Measurements from ENCODE around the gene FNDC5.

Gene FNDC5

DNA sequence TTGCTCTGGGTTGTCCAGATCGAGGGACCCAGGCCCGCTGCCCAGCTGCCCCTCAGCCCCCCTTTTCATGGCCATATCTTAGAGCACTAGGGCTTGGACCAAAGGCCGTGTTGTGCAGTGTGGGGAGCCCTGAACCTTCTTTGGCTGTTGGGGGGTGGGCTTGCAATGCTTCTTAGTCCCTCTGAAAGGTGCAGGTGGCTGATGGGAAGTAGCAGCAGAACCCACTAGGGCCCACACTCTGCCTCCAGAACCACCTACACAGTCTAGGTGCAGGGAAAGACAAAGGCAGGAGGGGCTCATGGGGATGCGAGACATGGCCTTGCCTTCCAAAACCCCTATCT lies 13.3 kb upstream of the FNDC5 start:
- DNase-seq (ENCODE audit: low spot score) = no peak

DNA sequence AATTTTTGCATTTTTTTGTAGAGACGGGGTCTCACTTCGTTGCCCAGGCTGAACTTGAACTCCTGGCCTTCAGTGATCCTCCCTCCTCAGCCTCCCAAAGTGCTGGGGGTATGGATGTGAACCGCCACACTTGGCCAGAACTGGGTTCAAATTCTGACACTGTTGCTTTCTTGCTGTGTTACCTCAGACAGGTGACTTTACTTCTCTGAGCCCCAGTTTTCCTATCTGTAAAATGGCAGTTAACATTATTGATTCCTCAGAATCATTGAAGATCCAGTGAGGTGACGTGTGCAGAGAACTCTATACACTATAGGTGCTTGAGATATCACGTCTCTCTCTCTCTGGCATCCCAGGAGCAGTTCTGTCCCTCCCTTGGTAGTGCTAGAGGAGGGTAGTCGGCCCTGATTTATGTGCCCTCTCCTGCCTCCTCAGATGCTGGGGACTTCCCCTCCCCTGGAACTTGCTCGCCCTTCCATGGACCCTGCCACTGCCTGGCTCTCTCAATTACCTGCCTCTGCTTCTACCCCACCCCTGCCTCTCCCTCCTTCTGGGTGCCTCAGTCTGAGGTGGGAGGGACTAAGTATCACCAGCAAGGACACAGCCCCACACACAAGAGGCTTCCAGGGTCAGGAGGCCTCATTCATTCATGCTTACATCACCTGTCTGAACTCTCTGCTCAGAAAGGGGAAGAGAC lies 12.8 kb upstream of the FNDC5 start:
- no peak for DNase-seq (ENCODE audit: low spot score)

DNA sequence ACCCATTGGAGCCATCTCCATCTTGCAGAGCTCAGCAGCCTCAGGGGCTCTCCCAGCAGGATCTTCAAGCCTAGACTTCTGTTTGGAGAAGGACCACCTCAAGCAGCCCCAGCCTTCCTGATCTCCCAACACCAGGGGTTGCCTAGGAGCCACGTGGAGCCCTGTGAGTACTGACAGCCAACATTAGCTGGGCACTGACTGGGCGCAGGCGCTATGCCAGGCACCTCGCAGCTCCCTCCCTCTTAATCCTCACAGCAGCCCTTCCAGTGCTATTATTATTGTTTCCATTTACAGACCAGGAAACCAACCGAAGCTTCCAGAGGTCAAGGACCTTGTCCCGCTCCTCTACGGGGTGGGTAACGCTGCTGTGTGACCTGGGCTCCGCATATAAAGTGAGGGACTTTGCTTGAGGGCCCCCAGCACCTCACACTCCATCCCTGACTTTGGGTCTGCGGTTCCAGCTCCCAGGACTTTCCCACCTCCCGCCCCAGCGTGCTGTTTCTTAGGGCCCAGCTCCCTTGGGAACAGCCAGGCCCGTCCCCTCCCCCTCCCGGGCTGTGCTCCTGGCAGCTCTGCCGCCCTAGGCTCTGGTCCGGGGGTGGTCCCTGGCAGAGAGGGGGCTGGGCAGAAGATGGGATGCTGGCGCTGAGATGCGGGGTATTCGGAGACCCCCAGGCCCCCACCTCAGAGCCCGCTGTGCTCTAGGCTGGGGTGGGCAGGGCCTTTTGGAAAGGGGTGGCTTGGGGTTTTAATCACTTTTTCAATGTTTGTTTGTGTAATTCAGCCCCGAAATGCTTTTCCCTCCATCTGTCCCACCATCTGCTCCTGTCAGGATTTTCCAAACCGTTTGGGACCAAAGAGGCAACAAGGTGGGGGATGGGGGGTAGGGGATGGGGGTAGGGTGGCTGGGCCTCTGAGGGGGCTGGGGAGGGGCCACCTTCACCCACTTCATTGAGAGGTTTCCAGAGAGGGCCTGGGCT lies 11.4 kb upstream of the FNDC5 start:
- no peak for DNase-seq (ENCODE audit: low spot score)

DNA sequence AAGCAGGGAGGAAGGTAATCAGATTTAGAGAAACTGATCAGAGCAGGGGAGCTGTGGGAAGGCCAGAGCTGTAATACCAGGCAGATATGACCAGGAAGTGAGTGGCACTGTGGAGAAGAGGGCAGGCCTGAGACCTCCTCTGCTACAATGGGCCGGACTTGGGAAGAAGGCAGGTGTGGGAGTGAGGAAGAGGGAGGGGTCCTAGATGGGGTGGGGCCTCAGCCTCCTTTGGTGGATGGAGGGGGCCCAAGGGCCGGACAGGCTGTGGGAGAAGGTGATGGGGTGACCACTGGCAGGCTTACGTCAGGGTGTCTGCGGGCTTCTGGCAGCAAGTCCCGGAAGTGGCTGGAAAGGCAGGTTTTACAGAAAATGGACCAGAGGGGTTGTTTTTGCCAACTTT lies 10.6 kb upstream of the FNDC5 start:
- no peak for DNase-seq (ENCODE audit: low spot score)

DNA sequence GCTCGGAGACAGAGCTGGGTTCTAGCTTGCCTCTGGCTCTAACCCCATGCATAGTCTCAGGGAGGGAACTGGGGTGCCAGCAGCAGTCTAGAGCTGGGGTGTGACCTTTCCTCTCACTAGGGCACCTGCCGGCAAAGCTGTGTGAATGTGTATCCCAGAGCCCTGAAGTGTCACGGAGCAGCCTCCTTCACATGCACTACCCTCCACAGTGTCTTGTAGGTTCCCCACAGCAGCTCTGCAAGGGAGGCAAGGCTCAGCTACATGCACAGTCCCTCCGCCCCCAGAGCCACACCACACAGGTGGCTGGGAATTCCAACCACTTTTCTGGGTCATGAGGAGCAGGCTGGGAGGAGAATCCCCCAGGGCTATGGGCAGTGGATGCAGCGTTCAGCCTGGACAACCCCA lies 7.9 kb upstream of the FNDC5 start:
- DNase-seq (ENCODE audit: low spot score) = no peak

DNA sequence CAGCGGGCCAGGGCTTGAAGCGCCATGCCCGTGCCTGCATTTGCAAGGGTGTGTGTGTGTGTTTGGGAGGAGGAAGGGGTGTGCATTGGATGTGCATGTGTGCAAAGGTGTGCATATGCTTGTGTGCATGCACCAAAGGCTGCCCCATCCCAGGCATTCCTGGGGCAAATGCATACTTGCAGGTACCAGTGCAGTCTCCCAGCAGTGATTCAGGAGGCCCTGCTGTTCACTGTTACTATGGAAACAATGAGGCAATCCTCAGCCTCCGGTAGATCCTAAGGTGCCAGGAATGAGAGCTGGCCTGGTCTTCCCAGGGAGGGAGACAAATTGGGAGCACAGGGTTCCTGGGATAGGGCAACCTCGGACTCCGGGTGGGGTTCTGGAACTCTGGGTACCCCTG lies 7.5 kb upstream of the FNDC5 start:
- no peak for DNase-seq (ENCODE audit: low spot score)

DNA sequence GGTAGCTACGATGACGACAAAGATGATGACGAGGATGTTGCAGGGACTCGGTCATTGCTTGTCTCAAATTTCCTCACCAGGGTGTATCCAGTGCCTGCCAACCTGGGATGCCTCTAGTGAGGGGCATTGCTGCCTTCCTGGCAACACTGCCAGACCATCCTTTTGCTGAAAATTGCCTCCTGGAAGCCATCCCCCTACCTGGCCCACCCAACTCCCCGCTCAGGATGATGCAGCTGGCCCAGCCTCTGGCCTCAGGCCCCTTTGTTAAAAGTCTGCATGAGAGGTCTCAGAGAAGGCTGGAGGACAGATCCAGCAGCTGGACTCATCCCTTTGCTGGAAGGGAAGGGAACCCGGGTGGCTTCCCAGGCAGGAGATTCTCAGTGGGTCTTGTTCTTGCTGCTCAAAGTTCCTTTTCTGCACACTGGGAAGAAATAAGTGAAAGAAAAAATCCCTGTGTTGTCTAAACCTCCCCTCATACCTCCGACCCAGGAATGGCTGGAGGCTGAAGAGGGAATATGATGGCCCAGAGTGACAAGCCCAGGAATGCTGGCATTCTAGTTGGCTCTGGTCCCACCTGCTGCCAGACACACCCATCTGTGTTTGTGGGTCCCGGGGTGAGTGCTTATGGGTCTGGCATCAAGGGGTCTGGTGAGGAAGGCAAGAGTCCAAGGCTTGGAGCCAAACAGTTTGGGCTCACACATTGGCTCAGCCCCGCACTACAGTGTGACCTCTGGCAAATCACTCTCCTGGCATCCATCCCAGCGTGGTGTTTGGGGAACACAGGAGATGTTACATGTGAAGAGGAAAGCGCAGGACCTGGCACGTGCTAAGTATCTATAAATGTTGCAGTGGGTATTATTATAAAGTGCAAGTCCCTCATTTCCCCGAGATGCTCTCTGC lies 6.7 kb upstream of the FNDC5 start:
- DNase-seq (ENCODE audit: low spot score) = no peak

DNA sequence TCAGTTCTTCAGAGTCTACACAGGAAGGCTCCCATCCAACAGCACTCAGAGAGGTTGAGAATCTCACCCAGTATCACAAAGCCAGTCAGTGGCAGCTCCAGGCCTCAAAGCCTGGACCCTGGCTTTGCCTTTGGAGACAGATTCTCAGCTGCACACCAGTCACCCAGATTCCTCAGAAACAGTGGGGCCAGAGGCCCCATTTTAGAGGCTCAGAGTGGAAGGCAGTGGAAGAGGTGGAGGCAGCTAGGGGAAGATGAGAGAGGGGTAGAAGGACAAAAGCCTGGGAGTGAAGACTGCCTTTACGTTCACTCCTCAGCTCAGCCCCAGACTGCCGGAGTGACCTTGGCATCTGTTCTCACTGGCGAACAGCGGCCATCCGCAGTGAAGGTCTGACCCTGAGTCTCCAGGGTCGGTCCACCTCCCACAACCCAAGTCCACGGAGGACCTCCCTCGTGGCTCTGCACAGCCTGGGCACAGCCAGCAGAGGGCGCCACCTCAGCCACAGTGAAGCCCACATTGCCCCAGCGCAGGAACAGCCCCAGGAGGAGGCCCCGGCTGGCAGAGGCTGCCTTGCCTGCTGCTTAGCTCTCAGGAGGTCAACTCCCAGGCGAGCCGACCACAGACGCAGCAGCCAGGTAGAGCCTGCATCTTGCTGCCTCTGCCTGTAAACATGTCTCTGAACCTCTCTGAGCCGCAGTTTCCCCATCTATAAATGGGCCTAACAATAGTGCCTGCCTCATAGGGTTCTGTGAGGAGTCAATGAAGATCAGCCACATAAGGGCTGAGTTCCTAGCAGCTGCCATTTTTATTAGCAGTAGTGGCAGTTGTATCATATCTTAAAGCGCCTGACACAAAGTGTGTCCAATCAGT lies 5.9 kb upstream of the FNDC5 start:
- peak; percentile 64 for DNase-seq (ENCODE audit: low spot score)

DNA sequence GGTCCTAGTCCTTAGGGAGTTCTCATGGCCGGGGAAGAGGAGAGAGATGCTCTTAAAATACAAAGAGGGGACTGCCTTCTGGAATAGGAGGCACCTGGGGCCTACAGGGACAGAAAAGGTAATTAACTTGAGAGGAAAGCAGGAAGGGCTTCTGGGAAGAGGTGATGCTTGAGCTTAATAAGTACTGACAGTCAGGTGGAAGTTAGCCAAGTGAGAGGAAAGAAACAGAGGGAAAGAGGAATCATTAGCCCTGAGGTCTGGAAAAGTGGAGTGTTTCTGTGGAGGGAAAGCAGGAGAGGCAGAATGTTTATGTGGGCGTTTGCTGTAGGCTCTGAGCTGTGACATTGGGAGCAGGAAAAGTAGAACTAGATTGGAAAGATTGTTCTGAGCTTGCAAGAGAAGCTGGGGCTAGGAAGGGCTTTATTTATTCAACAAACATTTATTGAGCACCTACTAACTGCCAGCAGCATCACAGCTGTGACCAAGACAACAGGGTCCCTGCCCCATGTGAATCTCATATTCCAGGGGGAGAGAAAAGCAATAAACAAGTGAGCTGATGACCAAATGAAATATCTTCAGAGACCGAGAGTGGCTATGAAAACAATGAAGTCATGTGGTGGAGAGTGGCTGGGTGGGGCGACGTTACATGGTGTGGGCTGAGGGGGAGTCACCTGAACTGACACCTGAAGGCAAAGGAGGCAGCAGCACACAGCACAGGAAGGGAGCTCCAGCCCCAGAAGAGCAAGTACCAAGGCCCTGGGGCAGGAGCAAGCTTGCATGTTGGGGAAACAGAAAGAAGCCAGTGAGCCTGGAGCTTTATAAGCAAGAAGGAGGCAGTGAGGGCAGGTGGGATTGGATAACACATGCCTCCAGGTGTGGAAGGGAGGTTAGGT lies 4.4 kb upstream of the FNDC5 start:
- no peak for DNase-seq (ENCODE audit: low spot score)

DNA sequence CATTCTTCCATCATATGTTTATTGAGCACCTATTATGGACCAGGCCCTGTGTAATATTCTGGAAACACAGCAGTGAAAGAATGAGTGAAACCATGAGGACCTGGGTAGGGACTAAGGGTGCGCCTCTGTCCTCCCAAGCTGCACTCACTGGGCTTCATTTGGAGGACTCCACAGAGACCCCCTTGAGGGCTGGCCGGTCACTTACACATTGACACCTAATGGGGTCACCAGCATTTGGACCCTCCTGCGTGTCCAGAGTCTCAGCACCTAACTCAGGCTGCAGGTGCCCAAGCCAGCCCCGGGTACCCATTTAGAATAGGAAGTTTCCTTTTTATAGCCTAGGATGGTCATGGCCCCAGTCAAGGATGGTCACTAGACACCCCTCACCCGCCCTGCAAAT lies 2.8 kb upstream of the FNDC5 start:
- no peak for DNase-seq (ENCODE audit: low spot score)

DNA sequence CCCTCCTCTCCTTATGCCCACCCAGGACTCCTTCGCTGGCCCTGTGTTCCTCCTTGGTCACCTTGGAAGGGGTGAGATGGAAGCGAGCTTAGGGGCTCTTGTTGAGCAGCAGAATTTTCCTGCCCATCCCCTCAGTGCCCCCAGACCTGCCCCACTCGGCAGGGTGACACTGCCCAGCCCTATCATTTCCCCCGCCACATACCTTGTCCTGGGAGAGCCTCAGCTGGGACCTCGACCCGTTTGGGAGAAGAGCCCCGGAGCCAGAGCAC lies 1.4 kb upstream of the FNDC5 start:
- no peak for DNase-seq (ENCODE audit: low spot score)

DNA sequence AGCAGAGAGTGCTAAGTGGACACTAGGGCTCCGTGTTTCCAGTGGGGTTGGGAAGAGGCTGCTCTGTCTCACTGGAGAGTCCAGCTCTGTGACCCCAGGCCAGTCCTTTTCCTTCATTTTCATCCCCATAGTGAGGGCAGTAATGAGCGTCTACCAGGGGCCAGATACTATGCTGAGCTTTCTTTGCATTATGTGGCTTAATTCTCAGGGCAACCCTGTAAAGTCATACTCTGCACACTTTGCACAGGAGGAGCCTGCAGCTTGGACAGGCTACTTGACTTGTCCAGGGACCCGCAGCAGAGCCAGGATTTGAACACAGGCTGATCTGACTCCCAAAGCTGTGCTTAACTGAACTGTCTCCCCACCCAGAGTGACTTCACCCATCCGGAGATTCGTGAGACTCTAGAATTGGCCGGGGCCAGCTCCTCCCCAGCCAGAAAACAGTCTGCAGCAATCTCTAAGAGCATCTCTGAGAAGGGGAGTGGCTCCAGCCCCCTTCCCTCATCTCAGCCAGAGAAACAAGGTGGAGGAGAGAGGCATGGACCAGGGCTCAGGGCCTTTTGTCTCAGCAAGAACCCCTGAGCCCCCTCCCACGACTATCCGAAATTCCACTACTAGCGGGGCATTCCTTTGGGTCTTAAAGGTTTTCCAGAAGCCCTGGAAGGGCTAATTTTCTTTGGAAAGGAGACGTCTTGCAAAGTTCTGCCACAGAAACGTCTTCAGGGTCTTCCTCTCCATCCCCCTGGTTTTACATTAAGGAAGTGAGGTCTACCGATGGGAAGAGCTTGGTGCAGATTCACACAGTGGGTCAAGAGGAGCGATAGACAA lies 866 bp upstream of the FNDC5 start:
- peak; percentile 63 for DNase-seq (ENCODE audit: low spot score)

DNA sequence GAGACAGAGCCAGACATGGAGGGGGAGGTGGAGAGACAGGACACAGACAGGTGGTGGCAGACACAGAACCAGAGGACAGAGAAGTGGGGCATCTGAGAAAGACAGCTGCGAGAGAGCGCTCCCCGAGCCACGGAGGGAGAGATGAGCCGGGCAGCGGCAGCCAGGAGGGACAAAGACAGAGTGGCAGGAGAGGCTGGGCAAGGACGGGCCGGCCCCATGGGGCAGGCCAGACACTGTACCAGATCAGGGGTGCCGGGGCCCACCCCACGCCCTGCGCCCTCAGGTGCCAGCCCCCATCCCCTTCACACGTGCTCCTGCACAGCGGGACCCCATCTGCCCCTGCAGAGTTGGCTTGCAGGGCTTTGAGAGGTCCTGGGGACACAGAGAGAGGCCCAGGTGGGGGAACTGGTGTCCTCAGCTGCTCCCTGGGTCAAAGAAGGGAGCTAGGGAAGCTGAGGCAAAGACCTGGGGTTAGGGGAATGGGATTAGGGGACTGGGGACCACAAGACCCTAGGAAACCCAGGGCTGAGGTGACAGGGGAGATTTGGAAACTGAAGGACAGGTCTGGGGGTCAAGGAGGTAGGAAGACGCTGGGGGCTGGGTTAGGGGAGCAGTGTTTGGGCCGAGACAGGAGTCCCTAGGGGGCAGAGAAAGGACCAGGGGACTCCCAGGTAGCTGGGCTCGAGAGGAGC lies 643 bp downstream of the FNDC5 start:
- no peak for DNase-seq (ENCODE audit: low spot score)

DNA sequence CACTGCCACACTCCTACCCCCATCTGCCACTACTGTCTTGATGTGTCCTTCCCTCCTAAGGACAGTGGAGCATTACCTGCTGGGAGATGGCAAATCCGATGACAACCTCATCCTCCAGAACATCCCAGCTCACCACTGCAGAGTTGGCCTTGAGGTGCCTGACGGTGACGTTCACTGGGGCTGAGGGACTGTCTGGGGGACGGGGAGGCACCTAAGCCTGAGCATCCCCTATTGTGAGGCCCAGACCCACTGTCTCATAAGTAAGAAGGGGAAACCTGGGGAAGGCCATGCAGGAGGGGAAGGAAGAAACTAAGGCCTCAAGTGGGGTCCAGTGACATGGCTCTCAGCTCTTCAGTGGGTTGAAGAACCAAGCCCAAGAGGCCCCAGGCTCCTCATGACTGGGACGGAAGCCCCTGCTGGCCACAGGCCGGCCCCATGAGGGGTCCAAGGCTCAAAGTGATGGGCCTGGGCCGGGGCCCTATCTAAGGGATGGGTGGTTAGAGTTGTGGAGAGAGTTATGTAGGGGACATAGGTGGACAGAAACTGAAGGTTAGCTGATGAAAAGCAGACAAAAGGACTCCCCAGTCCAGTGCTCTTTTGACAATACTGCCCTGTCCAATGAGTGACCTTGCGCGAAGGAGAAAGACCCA lies 1.8 kb downstream of the FNDC5 start:
- no peak for DNase-seq (ENCODE audit: low spot score)

DNA sequence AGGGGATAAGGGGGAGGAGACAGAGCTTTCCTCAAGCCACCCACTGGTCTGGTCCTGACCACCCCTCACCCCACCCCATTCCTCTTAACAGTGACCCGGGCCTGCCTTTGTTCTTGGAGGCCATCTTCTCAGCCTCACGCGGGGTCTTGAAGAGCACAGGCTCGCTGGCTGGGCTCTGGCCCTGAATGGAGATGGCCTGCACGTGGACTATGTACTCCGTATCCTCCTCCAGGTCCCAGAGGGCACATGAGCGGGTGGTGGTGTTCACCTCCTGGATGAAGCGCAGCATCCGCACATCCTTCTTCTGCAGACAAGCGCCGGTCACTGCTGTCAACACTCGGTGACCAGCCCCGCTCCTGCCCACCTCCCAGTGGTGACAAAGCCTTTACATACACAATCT lies 2.6 kb downstream of the FNDC5 start:
- no peak for DNase-seq (ENCODE audit: low spot score)

DNA sequence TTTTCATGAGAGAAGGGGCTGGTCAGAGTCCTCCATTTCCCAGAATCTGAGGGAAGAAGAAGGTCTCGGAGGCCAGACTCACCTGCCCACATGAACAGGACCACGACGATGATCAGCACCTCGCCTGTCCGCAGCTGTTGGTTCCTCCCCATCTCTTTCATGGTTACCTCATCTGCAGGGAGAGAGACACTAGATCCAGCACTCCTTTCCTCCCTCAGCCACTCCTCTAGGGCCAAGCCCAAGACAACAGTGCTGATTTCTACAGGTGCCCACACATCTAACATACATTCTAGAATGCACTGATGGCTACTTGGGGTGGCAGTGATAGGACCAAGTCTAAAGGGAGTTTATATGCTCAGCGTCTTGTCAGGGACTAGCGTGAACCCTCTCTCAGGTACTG lies 3.0 kb downstream of the FNDC5 start:
- no peak for DNase-seq (ENCODE audit: low spot score)

DNA sequence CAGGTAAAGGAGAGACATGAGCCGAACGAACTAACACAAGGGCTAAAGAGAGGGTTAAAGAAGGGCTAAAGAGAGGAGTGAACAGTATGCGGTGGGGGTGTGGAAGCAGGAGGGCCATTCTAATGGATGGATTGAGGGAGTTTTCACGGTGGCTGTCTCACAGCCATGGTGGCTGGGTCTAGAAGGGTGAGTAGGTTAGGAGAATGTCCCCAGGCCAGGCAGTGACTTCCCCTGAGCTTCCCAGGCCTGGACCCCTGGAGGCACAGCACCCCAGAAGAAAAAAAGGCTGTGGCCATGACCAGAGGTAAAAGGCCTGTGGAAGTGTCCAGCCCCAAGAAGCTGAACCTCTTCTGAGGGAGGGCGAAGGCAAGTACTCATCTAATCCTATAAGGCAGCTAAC lies 3.6 kb downstream of the FNDC5 start:
- DNase-seq (ENCODE audit: low spot score) = no peak
